BJ (cell line): ENCODE results near the gene CHST9. TPM values are rescaled to one million over a fixed set of nuclear protein-coding genes. Genes with fewer than 3 reads are reported as not detected.

Source experiments
- CTCF ChIA-PET: fragments of 350-600 bp; formaldehyde crosslinking; extraction: SDS; loops from one replicate; lab custom pipeline; 2021; ENCODE audit warnings: antibody characterized with exemption, inconsistent platforms; lab: Yijun Ruan, JAX
- POLR2A ChIA-PET: fragments of 300-600 bp; sonication (Branson Sonifier 250); formaldehyde crosslinking; extraction: SDS; loops from one replicate; lab custom pipeline; 2021; ENCODE audit warnings: antibody characterized with exemption; lab: Charles Lee
- DNase-seq: peaks from one replicate; pipeline ENCODE4 v3.0.0-alpha.2; 2011; ENCODE audit warnings: low read depth
- H3K27me3 ChIP-seq: 2 replicates; pipeline ENCODE4 v1.6.0; 2011; ENCODE audit warnings: low read length; ENCODE audit not compliant: control insufficient read depth, insufficient read depth
- H3K36me3 ChIP-seq: 2 replicates; pipeline ENCODE4 v1.5.1; 2011; ENCODE audit warnings: low read length; ENCODE audit not compliant: control insufficient read depth, insufficient read depth
- H3K4me3 ChIP-seq: 2 replicates; pipeline ENCODE4 v1.5.1; 2011; ENCODE audit warnings: low read depth, mild to moderate bottlenecking, control low read depth, low read length
- CTCF ChIP-seq: IDR thresholded peaks from 2 replicates; pipeline ENCODE4 v1.5.1; 2011; ENCODE audit warnings: low read depth, mild to moderate bottlenecking, control low read depth, inconsistent platforms, low read length, moderate library complexity; ENCODE audit not compliant: insufficient read depth
- polyA plus RNA-seq: library from polyadenylated mRNA; depleted of rRNA; stranded (reverse); fragments of >200 nt; gene quantifications from 2 replicates; pipeline ENCODE4 v1.2.3, GENCODE V29; 2011

CHST9 gene
- polyA plus RNA-seq, 1 experiment, result not detected

DNA sequence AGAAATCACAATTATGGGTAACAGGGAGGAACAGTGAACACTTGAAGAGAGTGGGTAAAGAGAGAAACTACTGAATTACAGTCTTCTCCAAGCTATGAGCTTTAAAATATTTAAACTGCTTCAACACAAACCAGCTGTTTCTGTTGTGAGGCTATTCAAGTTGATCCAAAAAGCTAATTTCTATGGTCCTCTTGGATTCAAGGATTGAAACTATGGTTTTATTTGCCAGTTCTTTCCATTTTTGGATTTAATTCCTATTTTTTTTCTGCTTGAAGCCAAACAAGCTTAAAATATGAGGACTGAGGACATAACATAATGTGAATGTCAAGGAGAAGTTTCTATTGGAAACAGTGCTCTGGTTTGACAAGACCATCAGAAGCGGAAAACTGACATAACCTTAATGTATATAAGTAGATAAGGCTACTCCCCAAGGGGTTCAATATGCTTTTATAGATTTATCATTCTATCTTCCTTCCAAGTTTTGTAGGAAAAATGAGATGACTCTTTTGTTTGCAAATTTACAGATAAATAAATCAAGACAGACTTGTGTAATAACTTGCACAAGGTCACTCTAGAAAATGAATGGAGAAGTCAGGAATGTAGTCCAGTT is 258.9 kb downstream of the CHST9 start:
- CTCF ChIA-PET, result no interaction called here
- Histone ChIP-seq H3K4me3 (no peak overlapping the region), H3K36me3 (no peaks in the 10 kb centered on the region), H3K27me3 (no peaks in the 10 kb centered on the region)
- TF ChIP-seq CTCF, result no peak
- POLR2A ChIA-PET, result no interaction called here
- no peak for DNase-seq

DNA sequence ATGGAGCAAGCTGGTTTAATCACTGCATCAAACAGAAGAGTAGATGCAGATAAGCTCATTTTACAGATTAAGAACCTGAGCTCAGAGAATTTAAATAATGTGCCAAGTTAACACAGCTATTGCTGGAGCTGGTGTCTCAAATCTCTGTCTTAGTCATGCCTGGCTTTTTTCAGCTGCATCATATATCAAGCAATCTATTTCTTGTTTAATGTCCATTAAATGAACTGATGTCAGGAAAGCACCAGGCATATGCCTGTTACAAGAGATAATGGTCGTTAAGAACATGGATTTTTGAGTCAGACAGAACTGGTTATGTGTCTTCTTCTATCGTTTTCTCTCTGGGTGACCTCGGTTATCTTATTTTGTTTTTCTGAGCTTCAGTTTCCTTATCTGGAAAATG is 259.8 kb downstream of the CHST9 start:
- POLR2A ChIA-PET, result no interaction called here
- H3K27me3 ChIP-seq, result no peaks in the 10 kb centered on the region
- CTCF ChIA-PET, result no interaction called here
- H3K36me3 ChIP-seq, result no peaks in the 10 kb centered on the region
- no peak for TF ChIP-seq CTCF
- H3K4me3 ChIP-seq, result no peak overlapping the region
- no peak for DNase-seq

GRCh38 chr18:26922313-26922712 is 262.8 kb downstream of the CHST9 start:
- DNase-seq, result no peak
- Histone ChIP-seq H3K4me3 (no peak overlapping the region), H3K36me3 (no peaks in the 10 kb centered on the region), H3K27me3 (no peaks in the 10 kb centered on the region)
- no peak for TF ChIP-seq CTCF
- POLR2A ChIA-PET, result no interaction called here
- CTCF ChIA-PET, result no interaction called here

- POLR2A ChIA-PET, result no interaction called here
- H3K4me3 ChIP-seq, result no peak overlapping the region
Measured at GRCh38 chr18:26920644-26921043, 264.5 kb downstream of the CHST9 start.

GRCh38 chr18:26919627-26920026 is 265.5 kb downstream of the CHST9 start:
- TF ChIP-seq CTCF, result no peak
- DNase-seq, result no peak
- H3K36me3 ChIP-seq, result no peaks in the 10 kb centered on the region
- no peak overlapping the region for H3K4me3 ChIP-seq
- ChIA-PET POLR2A (no interaction called here), CTCF (no interaction called here)
- no peaks in the 10 kb centered on the region for H3K27me3 ChIP-seq

More at GRCh38 chr18:26920644-26921043, 264.5 kb downstream of the CHST9 start:
- TF ChIP-seq CTCF, result no peak
- H3K36me3 ChIP-seq, result no peaks in the 10 kb centered on the region
- no peak for DNase-seq
- CTCF ChIA-PET, result no interaction called here
- H3K27me3 ChIP-seq, result no peaks in the 10 kb centered on the region
